Measurements from ENCODE around the gene TEX44. TPM values are rescaled to one million over a fixed set of nuclear protein-coding genes. Genes with fewer than 3 reads are reported as not detected.

Gene TEX44
- total and polyA plus RNA-seq, 2 donors = not detected

GRCh38 chr2:231642631-231643494 lies 50.2 kb downstream of the TEX44 start:
- DNase-seq (ENCODE audit: extremely low spot score) = peak; percentile 54
- 25% methylated on average over 30 of the region's 30 CpGs for WGBS
- Histone ChIP-seq H3K4me1 (ENCODE audit: insufficient read depth) (no peaks in the 10 kb centered on the region), H3K36me3 (ENCODE audit: insufficient read depth) (no peaks in the 10 kb centered on the region), H3K4me3 (ENCODE audit: low read depth, low read length) (no peak overlapping the region), H3K27ac (ENCODE audit: low read depth) (peak overlapping the region; percentile 83)

GRCh38 chr2:231643495-231643888 lies 50.8 kb downstream of the TEX44 start:
- 86% methylated on average over 8 of the region's 8 CpGs for WGBS
- no peaks in the 10 kb centered on the region for H3K4me1 ChIP-seq (ENCODE audit: insufficient read depth)

More at GRCh38 chr2:231643495-231643888, 50.8 kb downstream of the TEX44 start:
- DNase-seq (ENCODE audit: extremely low spot score) = no peak
- Histone ChIP-seq H3K36me3 (ENCODE audit: insufficient read depth) (no peaks in the 10 kb centered on the region), H3K27ac (ENCODE audit: low read depth) (peak overlapping the region; percentile 83), H3K4me3 (ENCODE audit: low read depth, low read length) (no peak overlapping the region)

Other genes starting within 250 kb of the TEX44 start
- gene B3GNT7, start 197.2 kb upstream of the TEX44 start, total RNA-seq = 1.3 TPM
- 1.7 TPM for gene B3GNT7, start 197.2 kb upstream of the TEX44 start, polyA plus RNA-seq
- gene NCL, start 128.4 kb upstream of the TEX44 start, total RNA-seq = 128 TPM
- gene NCL, start 128.4 kb upstream of the TEX44 start, polyA plus RNA-seq = 248 TPM
- gene NMUR1, start 62.4 kb upstream of the TEX44 start, total RNA-seq = 0.26 TPM
- 0.54 TPM for gene NMUR1, start 62.4 kb upstream of the TEX44 start, polyA plus RNA-seq
- gene PTMA, start 115.7 kb downstream of the TEX44 start, total RNA-seq = 778 TPM
- gene PTMA, start 115.7 kb downstream of the TEX44 start, polyA plus RNA-seq = 1,510 TPM
- gene PDE6D, start 188.4 kb downstream of the TEX44 start, total RNA-seq = 27.0 TPM
- gene PDE6D, start 188.4 kb downstream of the TEX44 start, polyA plus RNA-seq = 40.6 TPM
- gene COPS7B, start 193.6 kb downstream of the TEX44 start, total RNA-seq = 32.1 TPM
- 33.2 TPM for gene COPS7B, start 193.6 kb downstream of the TEX44 start, polyA plus RNA-seq